AG10803 (cell line): ENCODE measurements around the gene TOGARAM2.

ENCODE experiments used
- DNase-seq: peaks from one replicate; pipeline ENCODE4 v3.0.0; 2010; ENCODE audit warnings: low read depth
- H3K4me3 ChIP-seq: 2 replicates; pipeline ENCODE4 v1.5.1; 2011; ENCODE audit warnings: mild to moderate bottlenecking, low read length, control low read depth
- TF ChIP-seq, protein P1 (sequence below): conservative IDR thresholded peaks from 2 replicates; pipeline ENCODE4 v1.5.1; 2011; ENCODE audit warnings: mild to moderate bottlenecking, low read length, control low read depth, inconsistent platforms

The TOGARAM2 gene

DNA sequence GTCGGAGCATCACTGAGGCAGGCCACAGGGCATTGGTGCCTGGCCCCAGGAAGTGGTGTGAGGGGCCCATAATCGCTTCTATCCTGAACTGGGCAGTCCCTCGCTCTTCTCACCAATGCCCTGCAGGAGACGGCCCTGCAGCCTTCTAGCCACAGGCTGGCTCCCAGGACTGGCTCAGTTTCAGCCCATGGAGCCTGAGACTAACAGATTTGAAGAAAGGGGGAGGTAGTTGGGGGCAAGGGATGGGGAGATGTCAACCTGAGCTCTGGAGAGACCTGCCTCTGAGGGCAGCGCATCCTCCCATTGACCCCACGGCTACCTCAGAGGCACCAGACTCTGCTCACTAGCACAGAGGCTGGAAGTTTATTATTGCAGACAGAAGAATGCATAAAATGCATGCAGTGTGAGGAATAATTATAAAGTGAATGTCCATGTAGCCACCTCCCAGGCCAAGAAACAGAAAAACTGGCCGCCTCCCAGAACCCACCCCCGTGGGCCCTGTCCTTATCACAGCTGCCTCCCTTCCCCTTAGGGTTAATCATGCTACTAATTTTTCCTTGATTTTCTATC lies 1.4 kb downstream of the TOGARAM2 start:
- no peak for DNase-seq
- TF ChIP-seq, protein P1, sequence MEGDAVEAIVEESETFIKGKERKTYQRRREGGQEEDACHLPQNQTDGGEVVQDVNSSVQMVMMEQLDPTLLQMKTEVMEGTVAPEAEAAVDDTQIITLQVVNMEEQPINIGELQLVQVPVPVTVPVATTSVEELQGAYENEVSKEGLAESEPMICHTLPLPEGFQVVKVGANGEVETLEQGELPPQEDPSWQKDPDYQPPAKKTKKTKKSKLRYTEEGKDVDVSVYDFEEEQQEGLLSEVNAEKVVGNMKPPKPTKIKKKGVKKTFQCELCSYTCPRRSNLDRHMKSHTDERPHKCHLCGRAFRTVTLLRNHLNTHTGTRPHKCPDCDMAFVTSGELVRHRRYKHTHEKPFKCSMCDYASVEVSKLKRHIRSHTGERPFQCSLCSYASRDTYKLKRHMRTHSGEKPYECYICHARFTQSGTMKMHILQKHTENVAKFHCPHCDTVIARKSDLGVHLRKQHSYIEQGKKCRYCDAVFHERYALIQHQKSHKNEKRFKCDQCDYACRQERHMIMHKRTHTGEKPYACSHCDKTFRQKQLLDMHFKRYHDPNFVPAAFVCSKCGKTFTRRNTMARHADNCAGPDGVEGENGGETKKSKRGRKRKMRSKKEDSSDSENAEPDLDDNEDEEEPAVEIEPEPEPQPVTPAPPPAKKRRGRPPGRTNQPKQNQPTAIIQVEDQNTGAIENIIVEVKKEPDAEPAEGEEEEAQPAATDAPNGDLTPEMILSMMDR, result no peak
- no peak overlapping the region for H3K4me3 ChIP-seq

DNA sequence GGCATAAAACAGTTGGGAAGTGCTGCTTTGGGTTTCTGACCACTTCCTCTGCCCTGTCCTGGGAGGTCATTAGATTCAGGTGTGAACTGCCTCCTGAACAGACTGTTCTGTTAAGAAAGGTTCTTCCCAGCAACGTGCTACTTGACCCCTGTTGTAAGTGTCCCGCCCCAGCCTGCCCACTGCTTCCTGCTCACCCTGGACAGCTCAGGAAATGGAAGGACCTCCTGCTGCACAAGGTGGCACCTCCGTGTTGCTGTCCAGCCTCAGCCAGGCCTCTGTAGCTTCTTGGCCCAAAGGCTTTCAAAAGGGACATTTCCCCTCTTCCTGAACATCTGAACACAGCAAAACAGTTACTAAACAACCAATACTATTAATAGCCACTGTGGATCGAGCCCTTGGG lies 5.3 kb downstream of the TOGARAM2 start:
- TF ChIP-seq, protein P1, result no peak
- no peak overlapping the region for H3K4me3 ChIP-seq
- DNase-seq, result no peak

DNA sequence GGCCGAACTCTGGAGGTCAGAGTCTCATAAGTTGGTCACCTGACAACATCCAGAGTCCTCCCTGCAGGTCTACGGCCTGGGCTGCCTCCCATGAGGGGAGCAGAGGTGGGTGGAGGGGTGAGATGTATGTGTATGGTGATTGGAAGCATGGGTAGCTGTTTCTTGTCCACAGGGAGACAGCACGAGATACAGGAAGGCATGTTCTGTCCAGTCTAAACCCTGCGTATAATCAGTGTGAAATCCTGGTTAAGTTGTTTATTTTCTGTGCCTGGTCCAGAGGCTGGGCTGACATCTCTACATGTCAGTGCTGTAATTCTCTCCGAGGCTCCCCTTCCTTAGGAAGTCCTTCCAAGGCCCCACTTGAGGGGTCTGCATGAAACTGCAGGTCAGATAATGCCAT lies 8.9 kb downstream of the TOGARAM2 start:
- no peak for DNase-seq
- TF ChIP-seq, protein P1, result no peak
- H3K4me3 ChIP-seq, result no peak overlapping the region

DNA sequence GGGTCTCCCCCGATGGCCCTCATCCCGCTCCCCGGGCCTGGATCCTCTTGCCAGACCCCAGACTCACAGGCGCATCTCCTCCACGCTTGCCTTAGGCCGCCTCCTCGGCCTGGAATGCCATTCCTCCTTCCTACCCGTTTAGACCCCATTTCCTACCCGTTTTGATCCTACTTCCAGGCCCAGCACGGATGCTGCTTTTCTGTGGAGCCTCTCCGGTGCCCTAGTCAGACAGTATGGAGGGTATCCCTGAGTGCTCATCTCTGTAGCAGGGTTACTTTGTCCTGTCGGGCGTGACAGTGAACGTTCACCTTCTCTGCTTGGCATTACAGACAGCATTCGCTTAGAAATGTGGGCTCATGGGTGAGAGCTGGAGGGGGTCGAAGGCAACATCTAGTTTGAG lies 9.3 kb downstream of the TOGARAM2 start:
- no peak for DNase-seq
- TF ChIP-seq, protein P1, result no peak
- no peak overlapping the region for H3K4me3 ChIP-seq

DNA sequence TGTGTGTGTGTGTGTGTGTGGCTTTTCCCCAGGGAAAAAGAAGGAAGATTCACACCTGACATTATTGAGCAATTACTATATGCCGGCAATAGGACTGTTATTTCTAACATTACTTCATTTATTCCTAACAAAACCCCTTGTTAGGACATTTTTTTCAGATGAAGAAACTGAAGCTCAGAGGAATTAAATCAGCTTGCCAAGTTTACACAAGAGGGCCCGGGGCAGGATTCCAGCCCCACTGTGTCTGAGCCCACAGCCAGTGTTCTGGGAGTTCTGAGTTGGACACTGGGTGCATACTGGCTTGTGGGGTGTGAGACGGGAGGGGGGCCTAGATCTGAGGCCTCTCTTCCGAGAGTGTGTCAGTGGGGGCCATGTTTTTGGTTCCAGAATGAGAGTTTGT lies 9.9 kb downstream of the TOGARAM2 start:
- H3K4me3 ChIP-seq, result no peak overlapping the region
- DNase-seq, result peak; percentile 63
- TF ChIP-seq, protein P1, result no peak

DNA sequence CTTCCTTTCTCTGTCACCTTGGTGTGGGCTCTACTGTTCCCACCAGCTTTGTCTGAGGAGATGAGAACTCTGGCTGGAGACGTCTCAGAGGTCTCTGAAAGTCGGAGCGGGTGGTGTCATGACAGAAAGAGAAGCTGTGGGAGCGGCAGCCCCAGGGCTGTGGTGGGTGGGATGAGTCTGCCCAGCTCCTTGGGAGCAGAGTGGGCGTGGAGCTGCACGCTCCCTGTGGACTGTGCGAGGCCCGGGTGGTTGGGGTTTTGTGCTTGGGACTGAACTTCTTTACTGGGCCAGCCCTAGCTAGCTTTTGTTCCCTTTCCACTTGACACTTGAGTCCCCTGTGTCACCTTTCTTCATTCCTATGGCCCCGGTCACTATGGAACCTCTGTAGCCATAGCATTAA lies 10.4 kb downstream of the TOGARAM2 start:
- TF ChIP-seq, protein P1, result no peak
- no peak overlapping the region for H3K4me3 ChIP-seq
- DNase-seq, result no peak

DNA sequence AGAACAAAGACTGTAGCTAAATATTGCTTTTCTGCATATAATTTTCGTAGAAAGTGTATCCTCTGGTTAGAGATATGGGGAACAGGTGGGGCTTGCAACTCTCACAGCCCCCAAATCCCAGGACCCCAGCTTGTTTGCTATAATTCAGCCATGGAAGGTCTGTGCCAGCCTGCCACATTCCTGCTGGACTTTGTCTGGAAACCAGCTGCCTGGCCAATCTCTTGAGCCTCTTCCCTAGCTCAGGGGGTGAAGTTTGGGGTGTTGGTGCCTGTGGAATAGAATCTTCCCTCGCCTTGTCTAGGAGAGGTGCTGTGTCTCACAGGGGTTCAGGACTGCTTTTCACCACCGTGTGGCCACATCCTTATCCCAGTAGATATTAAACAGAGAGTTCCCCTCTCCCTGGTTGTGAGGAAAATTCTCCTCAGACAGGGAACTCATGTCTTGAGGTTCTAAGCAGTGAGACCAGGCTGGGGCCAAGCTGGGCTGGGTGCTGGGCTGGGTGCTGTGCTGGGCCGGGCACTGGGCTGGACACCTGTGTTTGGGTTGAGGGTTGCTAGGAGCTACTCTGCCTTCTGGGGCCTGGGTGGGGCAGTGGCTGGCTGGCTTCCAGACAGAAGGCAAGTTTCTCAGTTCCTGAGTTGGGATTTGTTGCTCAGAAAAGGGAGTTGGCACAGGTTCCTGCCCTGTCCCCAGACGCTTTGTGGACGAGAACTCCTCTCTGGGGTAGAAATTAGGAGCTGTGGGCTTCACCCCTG lies 12.3 kb downstream of the TOGARAM2 start:
- TF ChIP-seq, protein P1, result no peak
- no peak for DNase-seq
- no peak overlapping the region for H3K4me3 ChIP-seq
